ENCODE results near the gene CAMSAP2.

The CAMSAP2 gene

DNA sequence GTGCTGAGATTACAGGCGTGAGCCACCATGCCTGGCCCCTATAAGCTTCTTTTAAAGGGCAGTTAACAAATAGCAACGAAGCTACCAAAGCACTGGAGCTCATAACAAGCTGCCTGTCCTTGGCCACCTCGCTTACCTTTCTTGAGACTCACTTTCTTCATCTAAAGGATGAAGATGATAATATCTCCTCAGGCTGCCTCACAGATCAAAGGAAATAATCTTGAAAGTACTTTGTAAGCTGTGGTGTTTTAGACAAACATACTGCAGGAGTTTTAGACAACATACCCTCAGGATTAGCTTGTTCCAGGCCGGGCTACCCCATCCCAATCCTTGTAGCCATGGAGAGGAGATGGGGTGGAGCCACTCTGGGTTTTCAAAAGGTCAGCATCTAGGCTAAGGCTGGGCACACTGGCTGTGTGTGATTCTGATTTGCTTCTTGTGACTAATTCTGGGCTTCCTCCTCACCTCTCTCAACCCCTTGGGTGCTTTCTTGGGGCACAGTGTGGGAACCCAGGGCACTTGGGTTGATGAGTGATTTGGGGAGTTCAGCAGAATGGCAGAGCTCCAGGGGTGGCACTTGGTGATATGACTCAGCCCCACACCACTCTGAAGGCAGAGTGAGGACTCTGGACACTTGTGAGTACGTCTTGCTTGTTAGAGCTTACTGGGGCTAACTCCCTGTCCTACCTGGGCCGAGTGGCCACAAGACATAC lies 139.3 kb downstream of the CAMSAP2 start:
- TF ChIP-seq, protein P1, sequence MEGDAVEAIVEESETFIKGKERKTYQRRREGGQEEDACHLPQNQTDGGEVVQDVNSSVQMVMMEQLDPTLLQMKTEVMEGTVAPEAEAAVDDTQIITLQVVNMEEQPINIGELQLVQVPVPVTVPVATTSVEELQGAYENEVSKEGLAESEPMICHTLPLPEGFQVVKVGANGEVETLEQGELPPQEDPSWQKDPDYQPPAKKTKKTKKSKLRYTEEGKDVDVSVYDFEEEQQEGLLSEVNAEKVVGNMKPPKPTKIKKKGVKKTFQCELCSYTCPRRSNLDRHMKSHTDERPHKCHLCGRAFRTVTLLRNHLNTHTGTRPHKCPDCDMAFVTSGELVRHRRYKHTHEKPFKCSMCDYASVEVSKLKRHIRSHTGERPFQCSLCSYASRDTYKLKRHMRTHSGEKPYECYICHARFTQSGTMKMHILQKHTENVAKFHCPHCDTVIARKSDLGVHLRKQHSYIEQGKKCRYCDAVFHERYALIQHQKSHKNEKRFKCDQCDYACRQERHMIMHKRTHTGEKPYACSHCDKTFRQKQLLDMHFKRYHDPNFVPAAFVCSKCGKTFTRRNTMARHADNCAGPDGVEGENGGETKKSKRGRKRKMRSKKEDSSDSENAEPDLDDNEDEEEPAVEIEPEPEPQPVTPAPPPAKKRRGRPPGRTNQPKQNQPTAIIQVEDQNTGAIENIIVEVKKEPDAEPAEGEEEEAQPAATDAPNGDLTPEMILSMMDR (IDR thresholded peaks at IDR 0.05; ENCODE audit: insufficient read depth, low read length, poor library complexity, severe bottlenecking) = no peak
- no peaks in the 10 kb centered on the region for H3K27me3 ChIP-seq (replicated peaks; ENCODE audit: control insufficient read depth, insufficient read depth, low read length)
- no peak overlapping the region for H3K4me3 ChIP-seq (replicated peaks; ENCODE audit: low read depth, low read length)
- H3K36me3 ChIP-seq (ENCODE audit: control insufficient read depth, insufficient read depth, low read length) = no peaks in the 10 kb centered on the region
- peak; percentile 66 for DNase-seq (ENCODE audit: extremely low read depth, insufficient read length)

DNA sequence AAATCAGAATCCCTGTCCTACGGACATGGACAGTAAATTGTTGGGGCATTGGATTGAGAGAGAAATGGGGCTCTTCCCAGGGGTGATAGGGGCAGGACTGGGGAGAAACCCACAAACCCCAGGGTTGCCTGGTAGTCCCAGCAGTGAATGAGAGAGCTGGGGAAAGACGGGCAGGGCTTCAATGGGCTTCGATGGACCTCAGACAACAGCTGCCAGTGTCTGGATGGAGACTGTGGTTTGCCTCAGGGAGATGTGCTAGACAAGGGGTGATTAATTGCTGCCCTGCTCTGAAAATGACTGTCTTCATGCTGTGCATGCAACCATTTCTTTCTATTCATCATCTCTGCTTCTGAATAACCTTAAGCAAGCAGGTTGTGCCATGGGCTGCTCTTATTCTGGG lies 141.5 kb downstream of the CAMSAP2 start:
- H3K27me3 ChIP-seq (replicated peaks; ENCODE audit: control insufficient read depth, insufficient read depth, low read length) = no peaks in the 10 kb centered on the region
- DNase-seq (ENCODE audit: extremely low read depth, insufficient read length) = peak; percentile 63
- TF ChIP-seq, protein P1 (IDR thresholded peaks at IDR 0.05; ENCODE audit: insufficient read depth, low read length, poor library complexity, severe bottlenecking) = no peak

DNA sequence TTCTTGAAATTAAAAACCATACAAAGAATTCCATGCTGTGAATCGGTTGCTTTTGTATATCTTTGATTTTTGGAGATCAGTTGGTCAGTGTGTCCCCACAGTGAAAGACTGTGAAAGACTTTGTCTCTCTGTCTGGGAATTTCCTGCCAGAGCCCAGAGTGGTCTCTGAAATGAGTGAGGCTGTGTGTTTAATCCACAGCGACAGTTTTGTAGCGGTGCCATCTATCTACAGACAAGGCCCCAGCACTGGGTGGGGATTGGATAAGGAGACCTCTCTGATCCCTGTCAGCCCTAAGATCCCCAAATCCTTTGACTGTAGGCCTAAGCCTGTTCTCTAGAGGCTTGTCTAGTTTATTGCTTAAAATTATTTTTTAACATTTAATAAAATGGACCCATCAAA lies 144.4 kb downstream of the CAMSAP2 start:
- Histone ChIP-seq H3K4me3 (replicated peaks; ENCODE audit: low read depth, low read length) (no peak overlapping the region), H3K27me3 (replicated peaks; ENCODE audit: control insufficient read depth, insufficient read depth, low read length) (no peaks in the 10 kb centered on the region), H3K36me3 (ENCODE audit: control insufficient read depth, insufficient read depth, low read length) (no peaks in the 10 kb centered on the region)
- DNase-seq (ENCODE audit: extremely low read depth, insufficient read length) = no peak
- TF ChIP-seq, protein P1 (IDR thresholded peaks at IDR 0.05; ENCODE audit: insufficient read depth, low read length, poor library complexity, severe bottlenecking) = no peak

More for the DNA sequence above, 141.5 kb downstream of the CAMSAP2 start:
- H3K36me3 ChIP-seq (ENCODE audit: control insufficient read depth, insufficient read depth, low read length) = no peaks in the 10 kb centered on the region
- no peak overlapping the region for H3K4me3 ChIP-seq (replicated peaks; ENCODE audit: low read depth, low read length)

DNA sequence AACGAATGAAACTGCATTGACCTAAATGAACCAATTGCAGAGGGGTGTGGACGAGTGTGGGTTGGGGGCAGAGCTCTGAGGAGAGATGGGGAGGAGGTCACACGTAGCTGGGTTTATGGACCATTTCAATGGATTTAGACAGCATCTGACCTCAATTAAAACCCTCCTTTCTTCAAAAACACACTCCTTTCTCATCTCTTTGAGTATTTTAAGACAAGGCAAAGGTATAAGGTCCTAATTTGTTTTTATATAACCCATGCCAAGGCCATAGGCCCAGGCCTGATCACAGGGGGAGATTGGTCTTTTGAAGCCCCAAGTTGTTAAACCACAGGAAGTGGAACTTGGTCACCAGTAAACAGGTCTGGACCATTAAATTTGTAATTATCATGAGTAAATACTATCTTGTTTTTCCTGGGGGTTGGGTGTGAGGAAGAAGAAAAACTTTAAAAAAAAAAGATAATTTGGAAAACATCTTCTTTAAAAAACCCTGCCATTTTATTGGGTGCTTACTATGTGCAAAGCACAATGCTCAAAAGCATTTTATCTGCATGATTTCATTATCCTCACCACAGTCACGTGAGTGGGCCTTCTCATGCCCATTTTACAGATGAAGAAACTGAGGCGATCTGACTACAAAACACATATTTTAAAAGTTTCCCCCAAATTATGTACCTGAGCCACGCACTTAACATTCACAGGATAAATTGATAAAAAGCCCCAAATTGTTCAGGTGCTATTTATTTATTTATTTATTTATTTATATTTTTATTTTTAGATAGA lies 147.1 kb downstream of the CAMSAP2 start:
- no peak overlapping the region for H3K4me3 ChIP-seq (replicated peaks; ENCODE audit: low read depth, low read length)
- H3K27me3 ChIP-seq (replicated peaks; ENCODE audit: control insufficient read depth, insufficient read depth, low read length) = no peaks in the 10 kb centered on the region
- no peaks in the 10 kb centered on the region for H3K36me3 ChIP-seq (ENCODE audit: control insufficient read depth, insufficient read depth, low read length)
- TF ChIP-seq, protein P1 (IDR thresholded peaks at IDR 0.05; ENCODE audit: insufficient read depth, low read length, poor library complexity, severe bottlenecking) = no peak
- no peak for DNase-seq (ENCODE audit: extremely low read depth, insufficient read length)

DNA sequence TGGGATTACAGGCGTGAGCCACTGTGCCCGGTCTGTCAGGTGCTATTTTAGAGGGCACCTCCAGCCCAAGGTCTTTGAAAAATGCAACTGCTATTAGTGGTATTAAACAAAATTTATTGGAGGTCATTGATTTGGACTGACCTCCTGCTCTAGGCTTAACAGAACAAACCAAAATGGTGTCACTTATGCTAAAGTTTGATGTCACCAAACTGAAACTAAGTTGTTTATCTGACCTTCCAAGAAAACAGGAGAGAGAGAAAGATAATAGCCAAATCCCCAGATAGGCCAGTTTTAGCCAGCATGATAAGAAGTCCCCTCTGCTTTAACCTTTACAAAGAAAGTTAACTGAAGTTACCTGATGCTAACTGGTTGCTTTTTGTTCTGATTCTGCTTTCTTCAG lies 147.9 kb downstream of the CAMSAP2 start:
- no peaks in the 10 kb centered on the region for H3K36me3 ChIP-seq (ENCODE audit: control insufficient read depth, insufficient read depth, low read length)
- no peak for DNase-seq (ENCODE audit: extremely low read depth, insufficient read length)
- TF ChIP-seq, protein P1 (IDR thresholded peaks at IDR 0.05; ENCODE audit: insufficient read depth, low read length, poor library complexity, severe bottlenecking) = no peak
- no peaks in the 10 kb centered on the region for H3K27me3 ChIP-seq (replicated peaks; ENCODE audit: control insufficient read depth, insufficient read depth, low read length)
- H3K4me3 ChIP-seq (replicated peaks; ENCODE audit: low read depth, low read length) = no peak overlapping the region
